ENCODE results near the gene TAL1. TPM values are rescaled to one million over a fixed set of nuclear protein-coding genes. Genes with fewer than 3 reads are reported as not detected.

TAL1 gene
- total and polyA plus RNA-seq, 2 experiments from 2014 or later = not detected

GRCh38 chr1:47252369-47252768 lies 20.3 kb upstream of the TAL1 start:
- no peak overlapping the region for H3K27ac Mint-ChIP-seq

More at GRCh38 chr1:47252369-47252768, 20.3 kb upstream of the TAL1 start:
- Mint-ChIP-seq H3K36me3 (ENCODE audit: low read depth) (peaks cover 29% of the 10 kb centered on the region), H3K4me1 (no peaks in the 10 kb centered on the region), H3K27me3 (ENCODE audit: insufficient read depth, low read depth, poor library complexity) (no peaks in the 10 kb centered on the region), H3K9me3 (no peaks in the 10 kb centered on the region), H3K4me3 (no peak overlapping the region)
- Histone ChIP-seq H3K36me3 (ENCODE audit: insufficient read depth) (peaks cover 29% of the 10 kb centered on the region; the same call in 1 of the 2 replicates), H3F3A (replicated peaks; ENCODE audit: low read depth) (no peaks in the 10 kb centered on the region), H3K27me3 (ENCODE audit: insufficient read depth) (no peaks in the 10 kb centered on the region), H2AFZ (no peak overlapping the region), H4K20me1 (replicated peaks; ENCODE audit: insufficient read depth) (peaks cover 15% of the 10 kb centered on the region; the same call in 1 of the 2 replicates), H3K4me2 (no peak overlapping the region), H3K4me3 (no peak overlapping the region), H3K27ac (ENCODE audit: low read depth) (no peak overlapping the region), H3K79me2 (replicated peaks; ENCODE audit: insufficient read depth) (no peaks in the 10 kb centered on the region), H3K4me1 (ENCODE audit: insufficient read depth) (no peaks in the 10 kb centered on the region), H3K9me2 (ENCODE audit: insufficient read depth) (no peaks in the 10 kb centered on the region)
- ATAC-seq = no peak
- no peak for DNase-seq (ENCODE audit: low spot score)
- TF ChIP-seq ZNF462 (CRISPR knock-in tag; IDR thresholded peaks at IDR 0.05) (no peak), NANOG (IDR thresholded peaks at IDR 0.05; ENCODE audit: borderline replicate concordance) (no peak), ETS1 (IDR thresholded peaks at IDR 0.05) (no peak), ZNF114 (CRISPR knock-in tag; IDR thresholded peaks at IDR 0.05) (no peak), CTCF (conservative IDR thresholded peaks at IDR 0.05; ENCODE audit: low read depth in 2 of 2) (no peak), JUNB (IDR thresholded peaks at IDR 0.05; ENCODE audit: unreplicated experiment) (no peak), EZH2phosphoT487 (IDR thresholded peaks at IDR 0.05; ENCODE audit: unreplicated experiment) (no peak), STAT1 (IDR thresholded peaks at IDR 0.05; ENCODE audit: unreplicated experiment) (no peak), REST (IDR thresholded peaks at IDR 0.05; ENCODE audit: unreplicated experiment) (no peak), POLR2AphosphoS5 (IDR thresholded peaks at IDR 0.05; ENCODE audit: low read depth) (no peak), ZNF331 (CRISPR knock-in tag; IDR thresholded peaks at IDR 0.05; ENCODE audit: low read depth) (no peak), EZH2 (IDR thresholded peaks at IDR 0.05; ENCODE audit: low read depth, unreplicated experiment) (no peak), CREB1 (CRISPR knock-in tag; IDR thresholded peaks at IDR 0.05; ENCODE audit: low read depth) (no peak)
